Sigmoid colon (tissue), 4 donors: ENCODE measurements around the gene OR2A7.
"Not testable (repeated sequence)": the region's sequence is repeated elsewhere in the genome, so short reads cannot be mapped to it uniquely, and the experiment has no call there.

ENCODE experiments used
- CTCF ChIP-seq, 4 experiments: fragments of 450-650 bp in 3 of 4; fragments of 200-600 bp in 1 of 4; IDR thresholded peaks; one replicate each; pipeline ENCODE4 v1.5.1; 2016 to 2019; ENCODE audit warnings: antibody characterized with exemption in 4 of 4, mild to moderate bottlenecking in 3 of 4, moderate library complexity in 2 of 4
- EP300 ChIP-seq, 4 donors: sonication (generic); formaldehyde crosslinking; IDR thresholded peaks; one replicate each; pipeline ENCODE4 v1.6.1; 2017; ENCODE audit warnings: antibody characterized with exemption in 4 of 4
- POLR2AphosphoS5 ChIP-seq, 4 donors: sonication (generic); formaldehyde crosslinking; IDR thresholded peaks; one replicate each; pipeline ENCODE4 v1.6.1; 2017; ENCODE audit warnings: antibody characterized with exemption in 4 of 4

- not testable (repeated sequence) for TF ChIP-seq CTCF, POLR2AphosphoS5, EP300 (IDR thresholded peaks at IDR 0.05)
These were observed at the start of gene OR2A7 for GRCh38 chr7:144264692-144265091.
